ENCODE data around the gene PML.
"Not testable (repeated sequence)": the region's sequence is repeated elsewhere in the genome, so short reads cannot be mapped to it uniquely, and the experiment has no call there.

Gene PML

GRCh38 chr15:74053517-74053916 is 59.0 kb downstream of the PML start:
- no peak for TF ChIP-seq CTCF (IDR thresholded peaks at IDR 0.05; ENCODE audit: low read depth, low read length)
- H3K4me3 ChIP-seq (replicated peaks in 1 of 2; ENCODE audit: low read depth in 2 of 2, low read length in 2 of 2) = no peak overlapping the region
- no peak for DNase-seq (ENCODE audit: low read depth in 2 of 2)

GRCh38 chr15:74053941-74054529 is 59.5 kb downstream of the PML start:
- DNase-seq (ENCODE audit: low read depth in 2 of 2) = peak; percentile 83 to 95
- no peak overlapping the region for H3K4me3 ChIP-seq (replicated peaks in 1 of 2; ENCODE audit: low read depth in 2 of 2, low read length in 2 of 2)
- TF ChIP-seq CTCF (IDR thresholded peaks at IDR 0.05; ENCODE audit: low read depth, low read length) = peak; percentile 71

GRCh38 chr15:74055804-74056203 is 61.3 kb downstream of the PML start:
- H3K4me3 ChIP-seq (replicated peaks in 1 of 2; ENCODE audit: low read depth in 2 of 2, low read length in 2 of 2) = no peak overlapping the region
- DNase-seq (ENCODE audit: low read depth in 2 of 2) = no peak
- TF ChIP-seq CTCF (IDR thresholded peaks at IDR 0.05; ENCODE audit: low read depth, low read length) = no peak

- not testable (repeated sequence) for DNase-seq (ENCODE audit: low read depth in 2 of 2)
Measured at GRCh38 chr15:74056330-74056729, 61.8 kb downstream of the PML start.

GRCh38 chr15:74059050-74059833 is 64.7 kb downstream of the PML start:
- not testable (repeated sequence) for DNase-seq (ENCODE audit: low read depth in 2 of 2)

More at GRCh38 chr15:74056330-74056729, 61.8 kb downstream of the PML start:
- not testable (repeated sequence) for H3K4me3 ChIP-seq (replicated peaks in 1 of 2; ENCODE audit: low read depth in 2 of 2, low read length in 2 of 2)

GRCh38 chr15:74060251-74060650 is 65.7 kb downstream of the PML start:
- no peak for DNase-seq (ENCODE audit: low read depth in 2 of 2)
- H3K4me3 ChIP-seq (replicated peaks in 1 of 2; ENCODE audit: low read depth in 2 of 2, low read length in 2 of 2) = no peak overlapping the region
- no peak for TF ChIP-seq CTCF (IDR thresholded peaks at IDR 0.05; ENCODE audit: low read depth, low read length)

More at GRCh38 chr15:74059050-74059833, 64.7 kb downstream of the PML start:
- H3K4me3 ChIP-seq (replicated peaks in 1 of 2; ENCODE audit: low read depth in 2 of 2, low read length in 2 of 2) = not testable (repeated sequence)

GRCh38 chr15:74062236-74062635 is 67.7 kb downstream of the PML start:
- no peak overlapping the region for H3K4me3 ChIP-seq (replicated peaks in 1 of 2; ENCODE audit: low read depth in 2 of 2, low read length in 2 of 2)
- no peak for DNase-seq (ENCODE audit: low read depth in 2 of 2)
- TF ChIP-seq CTCF (IDR thresholded peaks at IDR 0.05; ENCODE audit: low read depth, low read length) = no peak

Measured in cardiac fibroblast (primary cell).